ENCODE measurements around the gene ZNF438.

The ZNF438 gene

DNA sequence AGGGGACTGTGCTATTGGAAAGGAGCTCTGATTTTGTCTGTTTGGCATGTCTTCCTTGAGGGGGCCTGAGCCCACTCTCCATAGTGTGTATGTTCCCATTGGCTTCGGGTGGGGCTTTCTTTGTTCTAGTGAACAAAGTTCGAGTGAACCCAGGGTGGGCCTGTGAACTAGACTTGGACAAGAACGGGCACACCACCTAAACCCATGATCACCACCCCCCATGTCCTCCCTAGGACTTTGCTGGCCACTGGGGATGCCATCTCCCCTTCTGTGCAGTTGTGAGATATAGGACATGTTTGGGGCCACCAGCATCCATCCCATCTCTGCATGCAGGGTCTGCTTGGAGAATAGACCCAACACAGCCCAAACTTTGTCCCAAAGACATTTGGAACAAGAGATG, 206.6 kb downstream of the ZNF438 start:
- Histone ChIP-seq H3K9ac (ENCODE audit: low read depth, low read length) (no peak overlapping the region), H4K20me1 (ENCODE audit: insufficient read depth, low read length) (no peaks in the 10 kb centered on the region), H3K4me1 (ENCODE audit: insufficient read depth, low read length) (no peaks in the 10 kb centered on the region), H3K9me3 (ENCODE audit: insufficient read depth, low read length, severe bottlenecking) (no peaks in the 10 kb centered on the region), H3K79me2 (ENCODE audit: insufficient read depth, low read length) (no peaks in the 10 kb centered on the region), H3K27me3 (ENCODE audit: insufficient read depth, low read length, poor library complexity) (no peaks in the 10 kb centered on the region), H3K4me2 (ENCODE audit: insufficient read depth, low read length) (no peak overlapping the region), H3K36me3 (ENCODE audit: insufficient read depth, low read length) (no peaks in the 10 kb centered on the region), H2AFZ (ENCODE audit: low read depth, low read length) (no peak overlapping the region), H3K27ac (ENCODE audit: low read length) (no peak overlapping the region), H3K4me3 (ENCODE audit: low read depth in 1 of 2, low read length in 2 of 2) (no peak overlapping the region)
- TF ChIP-seq EZH2 (IDR thresholded peaks at IDR 0.05; ENCODE audit: borderline replicate concordance, low read depth, low read length, severe bottlenecking) = no peak
- no peak for TF ChIP-seq CTCF (IDR thresholded peaks at IDR 0.05; ENCODE audit: borderline replicate concordance, extremely low read depth, low read length, poor library complexity, severe bottlenecking)
- DNase-seq = no peak
- no peak for ATAC-seq (ENCODE audit: insufficient read depth, low read depth)

DNA sequence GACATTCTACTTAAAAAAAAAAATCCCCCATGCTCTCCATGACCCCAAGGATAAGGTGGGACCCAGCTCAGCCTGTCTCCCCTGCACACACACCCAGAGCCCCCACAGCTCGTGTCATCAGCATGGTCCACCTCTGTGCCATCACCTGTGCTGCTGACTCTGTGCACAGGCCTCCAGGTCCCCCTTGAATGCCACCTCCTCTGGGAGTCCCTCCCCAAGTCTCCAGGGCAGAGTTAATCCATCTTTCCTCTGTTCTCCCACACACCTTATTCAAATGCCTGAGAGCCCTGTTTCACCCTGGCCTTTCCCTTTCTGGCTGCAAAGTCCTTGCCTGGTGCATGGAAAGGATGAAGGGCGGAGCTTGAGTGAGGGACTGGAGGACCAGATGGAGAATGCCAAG, 208.0 kb downstream of the ZNF438 start:
- no peak overlapping the region for H3K4me3 ChIP-seq (ENCODE audit: low read depth in 1 of 2, low read length in 2 of 2)
- TF ChIP-seq EZH2 (IDR thresholded peaks at IDR 0.05; ENCODE audit: borderline replicate concordance, low read depth, low read length, severe bottlenecking) (no peak), CTCF (IDR thresholded peaks at IDR 0.05; ENCODE audit: borderline replicate concordance, extremely low read depth, low read length, poor library complexity, severe bottlenecking) (no peak)
- ATAC-seq (ENCODE audit: insufficient read depth, low read depth) = no peak

DNA sequence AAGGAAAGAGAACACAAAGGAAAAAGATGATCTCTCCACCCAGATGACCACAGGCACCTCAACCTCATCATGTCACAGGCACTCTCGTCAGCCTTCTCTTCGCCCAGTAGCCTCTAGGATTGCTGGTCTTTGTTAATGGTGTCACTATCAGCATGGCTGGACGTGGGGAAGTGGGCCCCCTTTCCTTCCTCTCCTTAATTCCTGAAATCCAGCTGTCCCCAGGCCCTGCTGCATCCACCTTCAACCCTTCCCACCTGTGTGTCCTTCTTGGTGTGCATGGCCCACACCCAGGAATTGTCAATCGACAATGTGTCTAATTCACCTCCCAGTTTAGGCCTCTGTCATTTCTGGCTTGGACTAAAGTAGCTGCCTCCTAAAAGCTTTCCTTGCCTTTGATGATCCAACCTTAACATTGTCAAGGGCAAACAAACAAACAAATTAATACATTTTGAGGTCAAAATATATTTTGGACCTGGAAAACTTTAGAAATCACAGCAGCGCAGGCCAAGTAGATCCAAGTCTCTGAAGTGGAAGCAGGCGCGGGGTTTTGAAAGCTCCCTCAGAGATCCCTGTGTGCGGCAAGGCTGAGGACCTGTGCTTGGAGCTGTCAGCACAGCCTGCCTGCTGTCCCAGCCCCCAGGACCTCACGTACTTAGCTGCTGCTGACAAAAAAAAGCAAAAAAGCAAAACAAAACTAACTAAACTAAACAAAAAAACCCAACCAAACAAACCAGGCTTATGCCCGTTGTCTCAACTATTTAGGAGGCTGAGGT, 208.8 kb downstream of the ZNF438 start:
- ATAC-seq (ENCODE audit: insufficient read depth, low read depth) = no peak
- no peaks in the 10 kb centered on the region for H3K79me2 ChIP-seq (ENCODE audit: insufficient read depth, low read length)
- no peaks in the 10 kb centered on the region for H4K20me1 ChIP-seq (ENCODE audit: insufficient read depth, low read length)
- no peak overlapping the region for H3K9ac ChIP-seq (ENCODE audit: low read depth, low read length)
- no peaks in the 10 kb centered on the region for H3K27me3 ChIP-seq (ENCODE audit: insufficient read depth, low read length, poor library complexity)
- TF ChIP-seq EZH2 (IDR thresholded peaks at IDR 0.05; ENCODE audit: borderline replicate concordance, low read depth, low read length, severe bottlenecking) = no peak
- TF ChIP-seq CTCF (IDR thresholded peaks at IDR 0.05; ENCODE audit: borderline replicate concordance, extremely low read depth, low read length, poor library complexity, severe bottlenecking) = no peak
- H3K4me1 ChIP-seq (ENCODE audit: insufficient read depth, low read length) = no peaks in the 10 kb centered on the region
- DNase-seq = no peak
- H3K27ac ChIP-seq (ENCODE audit: low read length) = no peak overlapping the region
- H3K4me3 ChIP-seq (ENCODE audit: low read depth in 1 of 2, low read length in 2 of 2) = no peak overlapping the region
- H3K9me3 ChIP-seq (ENCODE audit: insufficient read depth, low read length, severe bottlenecking) = no peaks in the 10 kb centered on the region
- H2AFZ ChIP-seq (ENCODE audit: low read depth, low read length) = no peak overlapping the region
- no peaks in the 10 kb centered on the region for H3K36me3 ChIP-seq (ENCODE audit: insufficient read depth, low read length)
- no peak overlapping the region for H3K4me2 ChIP-seq (ENCODE audit: insufficient read depth, low read length)

More for the DNA sequence above, 208.0 kb downstream of the ZNF438 start:
- H2AFZ ChIP-seq (ENCODE audit: low read depth, low read length) = no peak overlapping the region
- H3K79me2 ChIP-seq (ENCODE audit: insufficient read depth, low read length) = no peaks in the 10 kb centered on the region
- no peaks in the 10 kb centered on the region for H3K27me3 ChIP-seq (ENCODE audit: insufficient read depth, low read length, poor library complexity)
- no peak for DNase-seq
- no peaks in the 10 kb centered on the region for H4K20me1 ChIP-seq (ENCODE audit: insufficient read depth, low read length)
- no peak overlapping the region for H3K4me2 ChIP-seq (ENCODE audit: insufficient read depth, low read length)
- no peak overlapping the region for H3K27ac ChIP-seq (ENCODE audit: low read length)
- no peaks in the 10 kb centered on the region for H3K4me1 ChIP-seq (ENCODE audit: insufficient read depth, low read length)
- no peak overlapping the region for H3K9ac ChIP-seq (ENCODE audit: low read depth, low read length)
- H3K36me3 ChIP-seq (ENCODE audit: insufficient read depth, low read length) = no peaks in the 10 kb centered on the region
- H3K9me3 ChIP-seq (ENCODE audit: insufficient read depth, low read length, severe bottlenecking) = no peaks in the 10 kb centered on the region
